SK-N-SH (cell line): ENCODE data around the gene TEPSIN. TPM values are rescaled to one million over a fixed set of nuclear protein-coding genes. Genes with fewer than 3 reads are reported as not detected.
A peak's percentile ranks its signal among the peaks of the same experiment; 100 is the strongest.

ENCODE experiments used
- CTCF ChIA-PET: fragments of 300-600, 350-600 bp; formaldehyde crosslinking; extraction: SDS; loops from one replicate; lab custom pipeline; 2021; lab: Yijun Ruan, JAX
- POLR2A ChIA-PET: fragments of 350-600 bp; sonication (Branson Sonifier 250); formaldehyde crosslinking; extraction: SDS; loops from one replicate; lab custom pipeline; 2020; ENCODE audit warnings: antibody characterized with exemption, inconsistent platforms; lab: Yijun Ruan, JAX
- DNase-seq: peaks from one replicate; pipeline ENCODE4 v3.0.0; 2012
- H2AFZ ChIP-seq: fragments of 200-600 bp; sonication (generic); 2 replicates; pipeline ENCODE4 v1.8.1; 2016; ENCODE audit warnings: antibody characterized with exemption, mild to moderate bottlenecking, low read depth
- H3F3A ChIP-seq: fragments of 200-600 bp; sonication (generic); replicated peaks from 2 replicates; pipeline ENCODE3; 2016; ENCODE audit warnings: antibody characterized with exemption, mild to moderate bottlenecking; ENCODE audit not compliant: insufficient read depth
- H3K27ac ChIP-seq, 2 experiments: fragments of 200-500 bp in 1 of 2; fragments of 200-600 bp in 1 of 2; sonication (Bioruptor generic) in 1 of 2; sonication (generic), shearing (Covaris generic) in 1 of 2; 2 replicates each; pipeline versions ENCODE4 v1.5.1 to v1.6.1; 2014 to 2016; ENCODE audit warnings: low read depth in 2 of 2, inconsistent platforms in 1 of 2, low read length in 1 of 2, mild to moderate bottlenecking in 1 of 2, mixed read lengths in 1 of 2
- H3K27me3 ChIP-seq: fragments of 200-600 bp; sonication (generic), shearing (Covaris generic); 2 replicates; pipeline ENCODE4 v1.6.1; 2016; ENCODE audit warnings: mixed run types; ENCODE audit not compliant: insufficient read depth
- H3K36me3 ChIP-seq, 2 experiments: fragments of 200-500 bp in 1 of 2; fragments of 200-600 bp in 1 of 2; sonication (Bioruptor generic) in 1 of 2; sonication (generic) in 1 of 2; replicated peaks in 1 of 2; 2 replicates each; pipeline versions ENCODE3 to v1.5.1; 2014 to 2016; ENCODE audit warnings: low read length in 1 of 2, mild to moderate bottlenecking in 1 of 2; ENCODE audit not compliant: insufficient read depth in 2 of 2, control insufficient read depth in 1 of 2
- H3K4me1 ChIP-seq, 2 experiments: fragments of 200-500 bp in 1 of 2; fragments of 200-600 bp in 1 of 2; sonication (Bioruptor generic) in 1 of 2; sonication (generic), shearing (Covaris generic) in 1 of 2; 2 replicates each; pipeline versions ENCODE4 v1.5.1 to v1.6.1; 2014 to 2016; ENCODE audit warnings: low read depth in 1 of 2, low read length in 1 of 2, mixed run types in 1 of 2; ENCODE audit not compliant: insufficient read depth in 2 of 2, control insufficient read depth in 1 of 2
- H3K4me2 ChIP-seq: fragments of 200-600 bp; sonication (generic), shearing (Covaris generic); 2 replicates; pipeline ENCODE4 v1.6.1; 2017; ENCODE audit warnings: mixed run types
- H3K4me3 ChIP-seq, 2 experiments: fragments of 200-500 bp in 1 of 2; fragments of 200-600 bp in 1 of 2; sonication (Bioruptor generic) in 1 of 2; sonication (generic), shearing (Covaris generic) in 1 of 2; 2 replicates each; pipeline versions ENCODE4 v1.5.1 to v1.8.1; 2014 to 2016; ENCODE audit warnings: low read depth in 2 of 2, inconsistent platforms in 1 of 2, low read length in 1 of 2, mild to moderate bottlenecking in 1 of 2, mixed read lengths in 1 of 2, moderate library complexity in 1 of 2
- H3K79me2 ChIP-seq: fragments of 200-600 bp; sonication (generic); 2 replicates; pipeline ENCODE4 v1.8.1; 2017; ENCODE audit warnings: mild to moderate bottlenecking; ENCODE audit not compliant: insufficient read depth
- H3K9ac ChIP-seq: fragments of 200-600 bp; sonication (generic); 2 replicates; pipeline ENCODE4 v1.6.1; 2017; ENCODE audit warnings: mixed run types
- H3K9me2 ChIP-seq: fragments of 200-600 bp; sonication (generic); 2 replicates; pipeline ENCODE4 v1.6.1; 2017; ENCODE audit warnings: mixed run types
- H3K9me3 ChIP-seq: fragments of 200-600 bp; sonication (generic); 2 replicates; pipeline ENCODE4 v1.6.1; 2017; ENCODE audit warnings: mixed run types, mild to moderate bottlenecking, moderate library complexity
- H4K20me1 ChIP-seq: fragments of 200-600 bp; sonication (generic); 2 replicates; pipeline ENCODE4 v1.6.1; 2017; ENCODE audit warnings: mild to moderate bottlenecking, mixed run types; ENCODE audit not compliant: insufficient read depth
- CTCF ChIP-seq: fragments of 200-600 bp; sonication (generic); IDR thresholded peaks from 2 replicates; pipeline ENCODE4 v1.6.1; 2017; ENCODE audit warnings: antibody characterized with exemption, mild to moderate bottlenecking, moderate library complexity
- EZH2phosphoT487 ChIP-seq: fragments of 200-600 bp; sonication (generic); IDR thresholded peaks from 2 replicates; pipeline ENCODE4 v1.6.1; 2017; ENCODE audit warnings: low read depth, mixed run types, mild to moderate bottlenecking, antibody characterized with exemption, moderate library complexity, borderline replicate concordance
- FOXJ3 ChIP-seq: sonication (generic); formaldehyde crosslinking; IDR thresholded peaks from 2 replicates; pipeline ENCODE4 v1.5.1; 2020; ENCODE audit warnings: mild to moderate bottlenecking, missing genetic modification reagents
- FOXM1 ChIP-seq: IDR thresholded peaks from 2 replicates; pipeline ENCODE4 v1.4.0; 2012; ENCODE audit warnings: low read depth, mild to moderate bottlenecking
- GABPA ChIP-seq: IDR thresholded peaks from 2 replicates; pipeline ENCODE4 v1.4.0; 2012; ENCODE audit warnings: low read depth, mild to moderate bottlenecking
- IRF3 ChIP-seq: fragments of 150-350 bp; IDR thresholded peaks from 2 replicates; pipeline ENCODE4 v1.6.1; 2016; ENCODE audit warnings: mild to moderate bottlenecking, low read depth, low read length
- JUND ChIP-seq: IDR thresholded peaks from 2 replicates; pipeline ENCODE4 v1.4.0; 2012
- NFIC ChIP-seq: IDR thresholded peaks from 2 replicates; pipeline ENCODE4 v1.4.0; 2012; ENCODE audit warnings: borderline replicate concordance
- PBX3 ChIP-seq: IDR thresholded peaks from 2 replicates; pipeline ENCODE4; 2012
- SIN3A ChIP-seq: IDR thresholded peaks from 2 replicates; pipeline ENCODE4 v1.6.1; 2012; ENCODE audit warnings: low read depth, mild to moderate bottlenecking, low read length, moderate library complexity, borderline replicate concordance
- TAF1 ChIP-seq: IDR thresholded peaks from 2 replicates; pipeline ENCODE4 v1.6.1; 2012; ENCODE audit warnings: low read depth, mild to moderate bottlenecking, low read length, moderate library complexity, borderline replicate concordance
- TEAD4 ChIP-seq: IDR thresholded peaks from 2 replicates; pipeline ENCODE4 v1.4.0; 2012; ENCODE audit warnings: mild to moderate bottlenecking, borderline replicate concordance; ENCODE audit not compliant: insufficient read depth
- WGBS: methylation state at CpG from one replicate; pipeline ENCODE4 v1.1.6; 2017; ENCODE audit warnings: low lambda C conversion rate; 5-methylcytosine and 5-hydroxymethylcytosine counted together
- polyA plus RNA-seq, 3 experiments: library from polyadenylated mRNA; depleted of rRNA; stranded (reverse); fragments of >200 nt; gene quantifications; 2 replicates each; pipeline ENCODE4 v1.2.3, GENCODE V29; 2012
- TF ChIP-seq, protein P1 (sequence below): IDR thresholded peaks from 2 replicates; pipeline ENCODE4 v1.6.1; 2012; ENCODE audit warnings: mild to moderate bottlenecking, low read depth, low read length, moderate library complexity
- TF ChIP-seq, protein P2 (sequence below): IDR thresholded peaks from 2 replicates; pipeline ENCODE4 v1.4.0; 2012; ENCODE audit warnings: low read depth, borderline replicate concordance
- TF ChIP-seq, protein P3 (sequence below): fragments of 150-350 bp; IDR thresholded peaks from 2 replicates; pipeline ENCODE4 v1.6.1; 2017; ENCODE audit warnings: antibody characterized with exemption, low read length, low read depth, borderline replicate concordance
- TF ChIP-seq, protein P4 (sequence below): IDR thresholded peaks from 2 replicates; pipeline ENCODE4 v1.4.0; 2012; ENCODE audit warnings: low read depth

TEPSIN gene
- polyA plus RNA-seq, 1 of the 3 experiments (the other 2 are of a cell fraction), result 35.3 TPM

DNA sequence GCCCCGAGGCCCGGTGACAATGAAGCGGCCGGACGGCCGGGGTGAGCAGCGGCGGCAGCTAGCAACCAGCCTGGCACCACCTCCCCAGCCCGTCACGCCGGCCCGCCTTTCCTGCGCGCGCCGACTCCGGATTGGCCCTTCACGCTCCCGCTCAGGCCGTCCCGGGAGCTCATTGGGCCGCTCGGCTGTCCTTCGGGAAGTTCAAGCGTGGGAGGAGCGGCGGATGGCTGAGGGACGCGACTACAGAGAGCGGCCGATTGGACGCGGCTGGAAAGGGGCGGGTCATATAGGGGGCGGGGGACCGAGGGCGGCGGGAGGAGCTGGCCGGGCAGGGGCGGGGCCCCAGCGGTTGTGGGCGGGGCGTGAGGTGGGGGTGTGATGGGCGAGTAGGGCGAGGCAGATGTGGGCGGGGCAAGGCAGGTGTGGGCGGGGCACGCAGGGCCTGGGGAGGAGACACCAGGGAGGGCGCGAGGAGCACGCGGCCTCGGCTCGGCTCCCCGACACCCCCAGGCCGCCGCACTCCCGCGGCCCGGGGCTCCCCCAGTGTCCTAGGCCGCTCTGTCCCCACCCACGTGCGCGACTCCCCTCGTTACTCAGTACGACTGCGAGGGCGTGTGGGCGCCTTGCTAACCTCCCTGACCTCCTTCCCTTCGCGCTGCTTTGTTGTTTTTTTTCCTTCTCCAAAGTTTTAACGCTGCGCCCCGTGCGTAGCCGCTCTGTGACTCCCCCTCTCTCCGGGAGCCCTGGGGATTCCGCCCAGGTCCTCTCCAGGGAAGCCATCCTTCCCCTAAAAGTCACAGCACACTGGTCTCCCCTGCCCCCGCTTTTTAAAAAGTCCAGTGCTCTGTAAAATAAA, 15.7 kb downstream of the TEPSIN start, which contains the start of gene CEP131 (continued):
- TF ChIP-seq PBX3 (peak; percentile 100), GABPA (0 out of 2 replicates have a peak, but pooled peaks have one; percentile 30)

GRCh38 chr17:81222620-81222905, 16.3 kb downstream of the TEPSIN start:
- Histone ChIP-seq H3F3A (peaks cover 19% of the 10 kb centered on the region), H3K9me3 (no peaks in the 10 kb centered on the region), H3K9ac (peak overlapping the region; percentile 79), H4K20me1 (no peaks in the 10 kb centered on the region), H3K4me2 (peak overlapping the region; percentile 100), H3K79me2 (peaks cover 17% of the 10 kb centered on the region), H3K4me3 (peak overlapping the region; percentile 76 to 94), H3K27ac (peak overlapping the region in 1 of 2 experiments; percentile 24; a peak in 1 of 4 replicates), H3K4me1 (peaks cover 7 to 16% of the 10 kb centered on the region in 2 experiments; a peak in 3 of 4 replicates), H3K9me2 (no peaks in the 10 kb centered on the region), H2AFZ (peak overlapping the region; percentile 82), H3K36me3 (no peaks in the 10 kb centered on the region), H3K27me3 (no peaks in the 10 kb centered on the region)
- POLR2A ChIA-PET, result interaction anchor here (0.7 to 1.2 kb wide), 5 partner anchors 9 to 144 kb away, joined by 3 to 7 read pairs (median 3); partner anchors contain the start of gene NDUFAF8
- WGBS, result 0% methylated on average over 6 of the region's 30 CpGs
- DNase-seq, result no peak
- CTCF ChIA-PET, result interaction anchor here (0.7 to 3.8 kb wide), 4 partner anchors 16 to 199 kb away, joined by 3 to 15 read pairs (median 4); partner anchors contain the start of genes NDUFAF8 and TEPSIN
- TF ChIP-seq JUND (no peak), FOXJ3 (CRISPR knock-in tag) (no peak), EZH2phosphoT487 (no peak), SIN3A (no peak), IRF3 (no peak), FOXM1 (no peak), NFIC (no peak), TEAD4 (no peak), CTCF (no peak), TAF1 (no peak)
- TF ChIP-seq, protein P1, sequence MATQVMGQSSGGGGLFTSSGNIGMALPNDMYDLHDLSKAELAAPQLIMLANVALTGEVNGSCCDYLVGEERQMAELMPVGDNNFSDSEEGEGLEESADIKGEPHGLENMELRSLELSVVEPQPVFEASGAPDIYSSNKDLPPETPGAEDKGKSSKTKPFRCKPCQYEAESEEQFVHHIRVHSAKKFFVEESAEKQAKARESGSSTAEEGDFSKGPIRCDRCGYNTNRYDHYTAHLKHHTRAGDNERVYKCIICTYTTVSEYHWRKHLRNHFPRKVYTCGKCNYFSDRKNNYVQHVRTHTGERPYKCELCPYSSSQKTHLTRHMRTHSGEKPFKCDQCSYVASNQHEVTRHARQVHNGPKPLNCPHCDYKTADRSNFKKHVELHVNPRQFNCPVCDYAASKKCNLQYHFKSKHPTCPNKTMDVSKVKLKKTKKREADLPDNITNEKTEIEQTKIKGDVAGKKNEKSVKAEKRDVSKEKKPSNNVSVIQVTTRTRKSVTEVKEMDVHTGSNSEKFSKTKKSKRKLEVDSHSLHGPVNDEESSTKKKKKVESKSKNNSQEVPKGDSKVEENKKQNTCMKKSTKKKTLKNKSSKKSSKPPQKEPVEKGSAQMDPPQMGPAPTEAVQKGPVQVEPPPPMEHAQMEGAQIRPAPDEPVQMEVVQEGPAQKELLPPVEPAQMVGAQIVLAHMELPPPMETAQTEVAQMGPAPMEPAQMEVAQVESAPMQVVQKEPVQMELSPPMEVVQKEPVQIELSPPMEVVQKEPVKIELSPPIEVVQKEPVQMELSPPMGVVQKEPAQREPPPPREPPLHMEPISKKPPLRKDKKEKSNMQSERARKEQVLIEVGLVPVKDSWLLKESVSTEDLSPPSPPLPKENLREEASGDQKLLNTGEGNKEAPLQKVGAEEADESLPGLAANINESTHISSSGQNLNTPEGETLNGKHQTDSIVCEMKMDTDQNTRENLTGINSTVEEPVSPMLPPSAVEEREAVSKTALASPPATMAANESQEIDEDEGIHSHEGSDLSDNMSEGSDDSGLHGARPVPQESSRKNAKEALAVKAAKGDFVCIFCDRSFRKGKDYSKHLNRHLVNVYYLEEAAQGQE, result no peak
- TF ChIP-seq, protein P2, sequence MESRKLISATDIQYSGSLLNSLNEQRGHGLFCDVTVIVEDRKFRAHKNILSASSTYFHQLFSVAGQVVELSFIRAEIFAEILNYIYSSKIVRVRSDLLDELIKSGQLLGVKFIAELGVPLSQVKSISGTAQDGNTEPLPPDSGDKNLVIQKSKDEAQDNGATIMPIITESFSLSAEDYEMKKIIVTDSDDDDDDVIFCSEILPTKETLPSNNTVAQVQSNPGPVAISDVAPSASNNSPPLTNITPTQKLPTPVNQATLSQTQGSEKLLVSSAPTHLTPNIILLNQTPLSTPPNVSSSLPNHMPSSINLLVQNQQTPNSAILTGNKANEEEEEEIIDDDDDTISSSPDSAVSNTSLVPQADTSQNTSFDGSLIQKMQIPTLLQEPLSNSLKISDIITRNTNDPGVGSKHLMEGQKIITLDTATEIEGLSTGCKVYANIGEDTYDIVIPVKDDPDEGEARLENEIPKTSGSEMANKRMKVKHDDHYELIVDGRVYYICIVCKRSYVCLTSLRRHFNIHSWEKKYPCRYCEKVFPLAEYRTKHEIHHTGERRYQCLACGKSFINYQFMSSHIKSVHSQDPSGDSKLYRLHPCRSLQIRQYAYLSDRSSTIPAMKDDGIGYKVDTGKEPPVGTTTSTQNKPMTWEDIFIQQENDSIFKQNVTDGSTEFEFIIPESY, result no peak
- TF ChIP-seq, protein P3, sequence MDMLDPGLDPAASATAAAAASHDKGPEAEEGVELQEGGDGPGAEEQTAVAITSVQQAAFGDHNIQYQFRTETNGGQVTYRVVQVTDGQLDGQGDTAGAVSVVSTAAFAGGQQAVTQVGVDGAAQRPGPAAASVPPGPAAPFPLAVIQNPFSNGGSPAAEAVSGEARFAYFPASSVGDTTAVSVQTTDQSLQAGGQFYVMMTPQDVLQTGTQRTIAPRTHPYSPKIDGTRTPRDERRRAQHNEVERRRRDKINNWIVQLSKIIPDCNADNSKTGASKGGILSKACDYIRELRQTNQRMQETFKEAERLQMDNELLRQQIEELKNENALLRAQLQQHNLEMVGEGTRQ, result no peak
- TF ChIP-seq, protein P4, sequence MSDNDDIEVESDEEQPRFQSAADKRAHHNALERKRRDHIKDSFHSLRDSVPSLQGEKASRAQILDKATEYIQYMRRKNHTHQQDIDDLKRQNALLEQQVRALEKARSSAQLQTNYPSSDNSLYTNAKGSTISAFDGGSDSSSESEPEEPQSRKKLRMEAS, result no peak
